ENCODE data around the gene CARD19. TPM values are rescaled to one million over a fixed set of nuclear protein-coding genes. Genes with fewer than 3 reads are reported as not detected.

Gene CARD19
- total and polyA plus RNA-seq, 2 of the 8 experiments (the other 6 are each of a cell fraction or from before 2014, with no cell fraction given), result 21.2 to 112 TPM

DNA sequence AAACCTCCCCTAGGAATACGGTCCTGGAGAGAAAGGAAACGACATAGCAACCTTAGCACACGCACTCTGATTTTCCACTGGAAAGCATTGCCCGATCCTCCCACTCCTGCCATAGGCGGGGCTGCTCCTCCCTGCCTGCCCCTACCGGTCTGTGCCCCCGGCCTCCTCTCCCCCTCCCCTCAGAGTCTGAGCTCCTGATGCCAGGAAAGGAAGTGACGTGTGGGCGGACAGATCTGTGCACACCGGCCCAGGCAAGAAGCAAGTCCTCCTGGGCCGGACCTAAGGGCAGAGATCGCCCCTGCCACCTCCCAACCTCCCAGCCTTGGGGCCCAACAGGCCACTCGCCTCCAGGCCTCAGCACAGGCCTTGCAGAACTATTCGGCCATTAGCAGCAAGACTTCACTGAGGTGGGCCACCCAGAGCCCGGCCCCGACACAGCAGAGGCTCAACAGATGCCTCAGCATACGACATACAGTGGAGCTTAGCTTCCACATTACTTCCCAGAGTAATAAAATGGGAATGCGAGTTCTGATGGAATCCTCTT is 30.9 kb downstream of the CARD19 start:
- Histone ChIP-seq H3K9ac (replicated peaks in 1 of 4; ENCODE audit: extremely low read depth in 1 of 4, low read depth in 3 of 4, low read length in 3 of 4) (no peak overlapping the region), H2BK120ac (replicated peaks; ENCODE audit: low read depth, low read length) (no peak overlapping the region), H4K8ac (ENCODE audit: extremely low read depth, insufficient read depth, low read length) (no peak overlapping the region), H3K27me3 (replicated peaks in 1 of 4; ENCODE audit: control insufficient read depth in 3 of 4, extremely low read depth in 1 of 4, insufficient read depth in 3 of 4, low read length in 3 of 4) (no peaks in the 10 kb centered on the region; a peak in 1 of 7 replicates), H3K36me3 (ENCODE audit: control insufficient read depth in 2 of 4, insufficient read depth in 4 of 4, low read length in 3 of 4) (peaks cover 0 to 4% (median 0%) of the 10 kb centered on the region in 4 experiments; a peak in 1 of 8 replicates), H3K4me1 (replicated peaks in 1 of 4; ENCODE audit: control insufficient read depth in 3 of 4, insufficient read depth in 4 of 4, low read length in 3 of 4) (peaks cover 0 to 19% (median 10%) of the 10 kb centered on the region in 4 experiments; a peak in 6 of 7 replicates), H3K23me2 (ENCODE audit: low read depth, low read length) (0 out of 2 replicates have a peak, but pooled peaks cover 1% of the 10 kb centered on the region), H3K4me3 (ENCODE audit: extremely low read depth in 1 of 4, insufficient read depth in 2 of 4, low read depth in 3 of 4, low read length in 4 of 4) (no peak overlapping the region), H4K20me1 (replicated peaks in 1 of 2; ENCODE audit: control insufficient read depth in 1 of 2, insufficient read depth in 2 of 2, low read length in 2 of 2) (peaks cover 0 to 18% of the 10 kb centered on the region in 2 experiments), H3K4me2 (ENCODE audit: insufficient read depth in 1 of 2, low read depth in 2 of 2, low read length in 2 of 2) (no peak overlapping the region), H2AK5ac (ENCODE audit: low read depth, low read length) (no peak overlapping the region), H2AFZ (ENCODE audit: low read length) (no peak overlapping the region), H3K27ac (ENCODE audit: low read depth, low read length) (no peak overlapping the region), H2BK12ac (ENCODE audit: low read depth, low read length) (no peak overlapping the region), H3K9me3 (ENCODE audit: insufficient read depth in 2 of 2, low read depth in 1 of 2, low read length in 1 of 2) (no peaks in the 10 kb centered on the region), H3K79me2 (ENCODE audit: control insufficient read depth in 1 of 2, insufficient read depth in 2 of 2, low read length in 2 of 2) (peaks cover 0 to 7% of the 10 kb centered on the region in 2 experiments; a peak in 1 of 4 replicates), H3K79me1 (ENCODE audit: low read depth, low read length) (peaks cover 12% of the 10 kb centered on the region), H3K56ac (replicated peaks; ENCODE audit: insufficient read length, low read depth, low read length) (no peak overlapping the region), H2BK20ac (ENCODE audit: low read length) (no peak overlapping the region), H3K14ac (ENCODE audit: insufficient read length) (no peak overlapping the region), H2BK5ac (ENCODE audit: low read depth, low read length) (peak overlapping the region; percentile 40; the same call in 1 of the 2 replicates), H3K4ac (replicated peaks; ENCODE audit: insufficient read length, low read depth, low read length) (no peak overlapping the region), H4K91ac (replicated peaks; ENCODE audit: insufficient read length, low read length) (no peak overlapping the region), H4K5ac (ENCODE audit: insufficient read length, low read depth, low read length) (no peak overlapping the region), H3K23ac (ENCODE audit: insufficient read length) (no peak overlapping the region), H3K18ac (ENCODE audit: extremely low read depth, low read length) (no peak overlapping the region), H2BK15ac (ENCODE audit: low read length) (no peak overlapping the region)
- DNase-seq (ENCODE audit: low read depth in 1 of 2, low spot score in 2 of 2) (no peak), FAIRE-seq (no peak)
- CTCF ChIA-PET (ENCODE audit: partially characterized antibody), result interaction anchor here (0.7 to 1.7 kb wide), 11 partner anchors 7 to 170 kb away, joined by 3 to 8 read pairs (median 4); no protein-coding TSS in a partner anchor
- WGBS, 2 experiments (ENCODE audit: extremely low coverage in 1 of 2, insufficient coverage in 1 of 2, insufficient read length in 1 of 2, insufficient replicate concordance in 2 of 2, low coverage in 1 of 2, low lambda C conversion rate in 2 of 2, missing lambda C conversion rate in 1 of 2), result 76% methylated on average over 13 of the region's 18 CpGs; no CpG with 5 or more reads in 1 of the 2 experiments
- POLR2A ChIA-PET (ENCODE audit: partially characterized antibody), result interaction anchor here (1.1 to 1.6 kb wide), 2 partner anchors 8 to 14 kb away, joined by 3 read pairs; no protein-coding TSS in a partner anchor
- 0 out of 2 replicates have a peak, but pooled peaks have one; percentile 17 for TF ChIP-seq YY1 (IDR thresholded peaks at IDR 0.05; ENCODE audit: low read depth, low read length)
- no peak for TF ChIP-seq SRF (IDR thresholded peaks at IDR 0.05; ENCODE audit: low read depth, low read length)
- TF ChIP-seq EZH2 (IDR thresholded peaks at IDR 0.05; ENCODE audit: low read depth, low read length, severe bottlenecking), result no peak

All from H1 (cell line).